HG03354 (cell line): ENCODE data around the gene ZNF502.
"Not testable (repeated sequence)": the region's sequence is repeated elsewhere in the genome, so short reads cannot be mapped to it uniquely, and the experiment has no call there.

ENCODE experiments used
- ATAC-seq: cut with Tn5 transposase; IDR thresholded peaks from one replicate; pipeline ENCODE4 v1.9.1; 2021; ENCODE audit warnings: mild to moderate bottlenecking; ENCODE audit not compliant: unreplicated experiment, poor library complexity, severe bottlenecking

Gene ZNF502

GRCh38 chr3:44712455-44713075 is at the start of gene ZNF502:
TSS of gene ZNF502 (plus strand) at chr3:44712660. CDS start at chr3:44720262, 7,602 bp downstream.
- ATAC-seq = peak; percentile 67

- no peak for ATAC-seq
Observed at GRCh38 chr3:44665173-44665572, 47.3 kb upstream of the ZNF502 start.

- ATAC-seq = no peak
Observed at GRCh38 chr3:44666346-44666745, 46.1 kb upstream of the ZNF502 start.

- no peak for ATAC-seq
Observed at GRCh38 chr3:44669760-44670159, 42.7 kb upstream of the ZNF502 start.

GRCh38 chr3:44673466-44673865 is 39.0 kb upstream of the ZNF502 start:
- ATAC-seq = not testable (repeated sequence)

GRCh38 chr3:44674211-44674610 is 38.2 kb upstream of the ZNF502 start:
- no peak for ATAC-seq

GRCh38 chr3:44678480-44679116 is 33.9 kb upstream of the ZNF502 start:
- ATAC-seq = peak; percentile 85

- ATAC-seq = no peak
Observed at GRCh38 chr3:44680921-44681455, 31.5 kb upstream of the ZNF502 start.

- no peak for ATAC-seq
Observed at GRCh38 chr3:44682182-44682896, 30.1 kb upstream of the ZNF502 start.

GRCh38 chr3:44685128-44685800 is 27.2 kb upstream of the ZNF502 start:
- ATAC-seq = peak; percentile 96

GRCh38 chr3:44687898-44688297 is 24.6 kb upstream of the ZNF502 start:
- ATAC-seq = no peak

- no peak for ATAC-seq
Observed at GRCh38 chr3:44721231-44722102, 9.0 kb downstream of the ZNF502 start.

- ATAC-seq = no peak
Observed at GRCh38 chr3:44722103-44722401, 9.6 kb downstream of the ZNF502 start.

- peak; percentile 94 for ATAC-seq
Observed at GRCh38 chr3:44729384-44729910, 17.0 kb downstream of the ZNF502 start, which contains the start of gene ZNF501. TSS of gene ZNF501 (plus strand) at chr3:44729635. CDS start at chr3:44734422, 4,787 bp downstream.

- no peak for ATAC-seq
Observed at GRCh38 chr3:44734646-44735168, 22.2 kb downstream of the ZNF502 start.

GRCh38 chr3:44761101-44761423 is 48.6 kb downstream of the ZNF502 start:
- ATAC-seq = no peak

GRCh38 chr3:44761424-44762169 is 49.1 kb downstream of the ZNF502 start, which contains the start of the genes KIAA1143 and KIF15:
TSS of gene KIAA1143 (minus strand) at chr3:44761619. CDS start at chr3:44761602, 17 bp downstream.
TSS of gene KIF15 (plus strand) at chr3:44761794. CDS start at chr3:44761866, 72 bp downstream.
- ATAC-seq = peak; percentile 95

GRCh38 chr3:44762170-44762677 is 49.8 kb downstream of the ZNF502 start:
- ATAC-seq = no peak
